D721Med (cell line): Measurements from ENCODE around the gene SLC6A5.
"Not testable (repeated sequence)": the region's sequence is repeated elsewhere in the genome, so short reads cannot be mapped to it uniquely, and the experiment has no call there.

ENCODE experiments used
- DNase-seq: peaks from one replicate; pipeline ENCODE4 v3.0.0; 2011; ENCODE audit warnings: low spot score; ENCODE audit not compliant: insufficient read length
- FAIRE-seq: peaks from 2 replicates; lab custom pipeline; 2011; peaks lifted over from hg19 to GRCh38; lab: Jason Lieb, UNC
- CTCF ChIP-seq: IDR thresholded peaks from 2 replicates; pipeline ENCODE4 v1.5.1; 2012; ENCODE audit warnings: mild to moderate bottlenecking, control low read depth; ENCODE audit not compliant: insufficient read depth; ENCODE audit errors: missing control alignments

Gene SLC6A5

GRCh38 chr11:20599221-20600019 is at the start of gene SLC6A5:
Gene SLC6A5, plus strand, starts transcription at chr11:20599608. Its CDS starts 65 bp downstream, at chr11:20599673.
- FAIRE-seq (no peak), DNase-seq (no peak)
- TF ChIP-seq CTCF: no peak

GRCh38 chr11:20551096-20551495 is 48.3 kb upstream of the SLC6A5 start:
- DNase-seq (no peak), FAIRE-seq (no peak)
- no peak for TF ChIP-seq CTCF

GRCh38 chr11:20555783-20556182 is 43.6 kb upstream of the SLC6A5 start:
- no peak for FAIRE-seq
- no peak for TF ChIP-seq CTCF
- no peak for DNase-seq

- DNase-seq, FAIRE-seq: not testable (repeated sequence)
Observed at GRCh38 chr11:20556396-20556795, 43.0 kb upstream of the SLC6A5 start.

GRCh38 chr11:20558741-20559140 is 40.7 kb upstream of the SLC6A5 start:
- FAIRE-seq (no peak), DNase-seq (no peak)
- TF ChIP-seq CTCF: no peak

GRCh38 chr11:20559523-20560300 is 39.7 kb upstream of the SLC6A5 start:
- DNase-seq (no peak), FAIRE-seq (no peak)
- TF ChIP-seq CTCF: no peak

- FAIRE-seq (no peak), DNase-seq (no peak)
- TF ChIP-seq CTCF: no peak
Observed at GRCh38 chr11:20561915-20562314, 37.5 kb upstream of the SLC6A5 start.
